SU-DHL-6 (cell line): ENCODE results near the gene RASA3.

Experiments
- EZH2phosphoT487 ChIP-seq: fragments of 200-600 bp; sonication (generic), shearing (Covaris generic); conservative IDR thresholded peaks from 2 replicates; pipeline ENCODE4 v1.6.1; 2018; ENCODE audit warnings: mild to moderate bottlenecking, antibody characterized with exemption, low read length, moderate library complexity, mixed read lengths
- TF ChIP-seq, protein P1 (sequence below): fragments of 200-600 bp; sonication (generic); IDR thresholded peaks from one replicate; pipeline ENCODE4 v1.5.1; 2017; ENCODE audit warnings: antibody characterized with exemption, mild to moderate bottlenecking, low read length, moderate library complexity; ENCODE audit not compliant: insufficient read depth, poor library complexity, severe bottlenecking

DNA sequence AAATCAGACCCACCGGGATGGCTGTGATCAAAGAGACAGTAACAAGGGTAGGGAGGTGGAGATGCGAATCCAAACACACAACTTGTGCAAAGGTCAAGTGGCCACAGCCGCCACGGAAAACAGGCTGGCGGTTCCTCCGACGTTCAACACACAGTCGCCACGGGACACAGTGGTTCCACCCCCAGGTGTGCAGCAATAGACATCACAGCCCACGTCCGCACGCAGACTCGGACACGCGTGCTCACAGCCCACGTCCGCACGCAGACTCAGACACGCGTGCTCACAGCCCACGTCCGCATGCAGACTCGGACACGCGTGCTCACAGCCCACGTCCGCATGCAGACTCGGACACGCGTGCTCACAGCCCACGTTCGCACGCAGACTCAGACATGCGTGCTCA lies 70.1 kb downstream of the RASA3 start:
- TF ChIP-seq, protein P1, sequence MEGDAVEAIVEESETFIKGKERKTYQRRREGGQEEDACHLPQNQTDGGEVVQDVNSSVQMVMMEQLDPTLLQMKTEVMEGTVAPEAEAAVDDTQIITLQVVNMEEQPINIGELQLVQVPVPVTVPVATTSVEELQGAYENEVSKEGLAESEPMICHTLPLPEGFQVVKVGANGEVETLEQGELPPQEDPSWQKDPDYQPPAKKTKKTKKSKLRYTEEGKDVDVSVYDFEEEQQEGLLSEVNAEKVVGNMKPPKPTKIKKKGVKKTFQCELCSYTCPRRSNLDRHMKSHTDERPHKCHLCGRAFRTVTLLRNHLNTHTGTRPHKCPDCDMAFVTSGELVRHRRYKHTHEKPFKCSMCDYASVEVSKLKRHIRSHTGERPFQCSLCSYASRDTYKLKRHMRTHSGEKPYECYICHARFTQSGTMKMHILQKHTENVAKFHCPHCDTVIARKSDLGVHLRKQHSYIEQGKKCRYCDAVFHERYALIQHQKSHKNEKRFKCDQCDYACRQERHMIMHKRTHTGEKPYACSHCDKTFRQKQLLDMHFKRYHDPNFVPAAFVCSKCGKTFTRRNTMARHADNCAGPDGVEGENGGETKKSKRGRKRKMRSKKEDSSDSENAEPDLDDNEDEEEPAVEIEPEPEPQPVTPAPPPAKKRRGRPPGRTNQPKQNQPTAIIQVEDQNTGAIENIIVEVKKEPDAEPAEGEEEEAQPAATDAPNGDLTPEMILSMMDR = no peak
- TF ChIP-seq EZH2phosphoT487 = no peak
